ENCODE results near the gene FBXO21. TPM values are rescaled to one million over a fixed set of nuclear protein-coding genes. Genes with fewer than 3 reads are reported as not detected.

The FBXO21 gene
- total and polyA plus RNA-seq, 2 donors (not counting 1 experiment from before 2014, with no cell fraction given): 28.2 to 55.7 TPM

DNA sequence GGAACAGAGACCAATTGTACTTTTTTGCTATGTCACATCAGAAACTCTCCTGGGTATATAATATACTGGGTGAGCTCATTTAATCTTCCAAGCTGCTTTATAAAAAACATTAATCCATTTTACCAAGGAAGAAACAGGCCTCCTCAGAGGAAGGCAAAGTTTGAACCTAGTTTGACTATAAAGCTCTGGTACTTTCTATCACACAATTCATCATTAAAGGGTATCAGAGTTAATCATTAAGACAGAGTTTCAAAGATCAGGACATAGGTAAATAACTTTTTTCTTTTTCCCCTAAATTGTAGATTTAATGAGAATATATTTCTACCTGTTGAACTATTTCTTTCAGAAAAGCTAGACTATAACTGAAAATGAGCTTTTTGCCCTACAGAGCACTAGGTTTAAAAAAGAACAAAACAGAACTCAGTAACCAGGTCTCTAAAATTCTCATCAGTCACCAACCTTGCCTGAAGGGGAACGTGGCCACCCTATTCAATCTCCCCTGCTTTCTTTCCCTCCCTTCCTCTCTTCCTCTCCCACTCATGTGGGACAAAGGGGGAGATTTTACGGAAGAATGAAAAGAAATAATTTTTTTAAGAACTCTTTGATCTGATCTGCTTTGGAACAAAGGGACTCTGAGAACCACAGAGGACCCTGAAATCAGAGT, 18.6 kb downstream of the FBXO21 start:
- no CpG with 5 or more reads among the region's 2 CpGs for WGBS (ENCODE audit: insufficient coverage)

DNA sequence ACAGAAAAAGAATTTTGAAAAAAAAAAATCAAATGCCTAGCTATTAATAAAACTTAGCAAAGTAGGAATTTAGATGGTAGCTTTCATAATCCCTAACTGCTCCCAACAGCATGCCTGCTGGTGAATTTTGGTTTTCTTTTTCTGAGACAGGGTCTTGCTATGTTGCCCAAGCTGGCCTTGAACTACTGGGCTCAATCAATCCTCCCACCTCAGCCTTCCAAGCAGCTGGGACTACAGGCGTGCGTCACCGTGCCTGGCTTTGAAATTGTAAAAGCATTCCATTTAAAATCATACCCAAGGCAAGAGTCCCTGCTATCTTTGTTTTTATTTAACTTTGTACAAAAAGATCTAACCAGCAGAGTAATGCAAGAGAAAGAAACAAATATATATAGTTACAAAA, 20.7 kb downstream of the FBXO21 start:
- POLR2A ChIA-PET: no interaction called here
- CTCF ChIA-PET: interaction anchor here (0.6 to 1.0 kb wide), 2 partner anchors 23 to 49 kb away, joined by 3 to 5 read pairs; no protein-coding TSS in a partner anchor
- Mint-ChIP-seq H3K4me1 (no peaks in the 10 kb centered on the region), H3K27me3 (no peaks in the 10 kb centered on the region), H3K9me3 (ENCODE audit: insufficient read depth) (no peaks in the 10 kb centered on the region), H3K27ac (no peak overlapping the region), H3K4me3 (no peak overlapping the region)
- WGBS (ENCODE audit: insufficient coverage): 100% methylated on average over 3 of the region's 3 CpGs
- ATAC-seq (ENCODE audit: low read depth) (no peak), DNase-seq (no peak)
- Histone ChIP-seq H2AFZ (ENCODE audit: insufficient read depth, low read depth, low read length, poor library complexity, severe bottlenecking) (no peak overlapping the region), H3K9ac (ENCODE audit: low read length) (no peak overlapping the region), H3K27me3 (replicated peaks in 1 of 4; ENCODE audit: control extremely low read depth in 1 of 4, control insufficient read depth in 3 of 4, insufficient read depth in 4 of 4, low read length in 3 of 4) (no peaks in the 10 kb centered on the region), H3K4me2 (replicated peaks; ENCODE audit: low read depth, low read length, poor library complexity, severe bottlenecking) (no peak overlapping the region), H3K36me3 (replicated peaks in 1 of 2; ENCODE audit: control extremely low read depth in 1 of 2, control insufficient read depth in 1 of 2, extremely low read depth in 1 of 2, insufficient read depth in 2 of 2, low read length in 1 of 2) (peaks cover 26 to 90% of the 10 kb centered on the region in 2 experiments), H3K9me3 (ENCODE audit: control extremely low read depth in 1 of 3, control insufficient read depth in 2 of 3, insufficient read depth in 1 of 3, low read length in 2 of 3) (no peaks in the 10 kb centered on the region), H3K4me3 (ENCODE audit: control extremely low read depth in 1 of 5, extremely low read depth in 1 of 5, insufficient read depth in 1 of 5, low read depth in 2 of 5, low read length in 4 of 5) (no peak overlapping the region), H3K27ac (ENCODE audit: low read length in 2 of 2) (no peak overlapping the region), H3K79me2 (ENCODE audit: control insufficient read depth, insufficient read depth, low read length) (no peaks in the 10 kb centered on the region), H4K20me1 (ENCODE audit: control insufficient read depth, insufficient read depth, low read length, poor library complexity, severe bottlenecking) (peaks cover 14% of the 10 kb centered on the region), H3K4me1 (ENCODE audit: control insufficient read depth in 2 of 2, insufficient read depth in 2 of 2, low read length in 2 of 2) (no peaks in the 10 kb centered on the region)
- TF ChIP-seq, protein P1, sequence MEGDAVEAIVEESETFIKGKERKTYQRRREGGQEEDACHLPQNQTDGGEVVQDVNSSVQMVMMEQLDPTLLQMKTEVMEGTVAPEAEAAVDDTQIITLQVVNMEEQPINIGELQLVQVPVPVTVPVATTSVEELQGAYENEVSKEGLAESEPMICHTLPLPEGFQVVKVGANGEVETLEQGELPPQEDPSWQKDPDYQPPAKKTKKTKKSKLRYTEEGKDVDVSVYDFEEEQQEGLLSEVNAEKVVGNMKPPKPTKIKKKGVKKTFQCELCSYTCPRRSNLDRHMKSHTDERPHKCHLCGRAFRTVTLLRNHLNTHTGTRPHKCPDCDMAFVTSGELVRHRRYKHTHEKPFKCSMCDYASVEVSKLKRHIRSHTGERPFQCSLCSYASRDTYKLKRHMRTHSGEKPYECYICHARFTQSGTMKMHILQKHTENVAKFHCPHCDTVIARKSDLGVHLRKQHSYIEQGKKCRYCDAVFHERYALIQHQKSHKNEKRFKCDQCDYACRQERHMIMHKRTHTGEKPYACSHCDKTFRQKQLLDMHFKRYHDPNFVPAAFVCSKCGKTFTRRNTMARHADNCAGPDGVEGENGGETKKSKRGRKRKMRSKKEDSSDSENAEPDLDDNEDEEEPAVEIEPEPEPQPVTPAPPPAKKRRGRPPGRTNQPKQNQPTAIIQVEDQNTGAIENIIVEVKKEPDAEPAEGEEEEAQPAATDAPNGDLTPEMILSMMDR (IDR thresholded peaks at IDR 0.05): no peak
- TF ChIP-seq EZH2 (IDR thresholded peaks at IDR 0.05; ENCODE audit: borderline replicate concordance, insufficient read depth, low read depth, low read length, poor library complexity, severe bottlenecking): no peak
- intact Hi-C loops (cut with micrococcal nuclease): no loop called here

More for the DNA sequence above, 18.6 kb downstream of the FBXO21 start:
- H3K27me3 Mint-ChIP-seq: no peaks in the 10 kb centered on the region
- no peak for ATAC-seq (ENCODE audit: low read depth)
- no peaks in the 10 kb centered on the region for H3K4me1 ChIP-seq (ENCODE audit: control insufficient read depth in 2 of 2, insufficient read depth in 2 of 2, low read length in 2 of 2)
- no peak overlapping the region for H3K4me3 Mint-ChIP-seq
- intact Hi-C loops (cut with micrococcal nuclease): no loop called here
- TF ChIP-seq, protein P1 (IDR thresholded peaks at IDR 0.05): no peak
- TF ChIP-seq EZH2 (IDR thresholded peaks at IDR 0.05; ENCODE audit: borderline replicate concordance, insufficient read depth, low read depth, low read length, poor library complexity, severe bottlenecking): no peak
- H3K79me2 ChIP-seq (ENCODE audit: control insufficient read depth, insufficient read depth, low read length): no peaks in the 10 kb centered on the region
- no peak overlapping the region for H3K27ac ChIP-seq (ENCODE audit: low read length in 2 of 2)
- H3K36me3 ChIP-seq (replicated peaks in 1 of 2; ENCODE audit: control extremely low read depth in 1 of 2, control insufficient read depth in 1 of 2, extremely low read depth in 1 of 2, insufficient read depth in 2 of 2, low read length in 1 of 2): peaks cover 22 to 91% of the 10 kb centered on the region in 2 experiments
- H3K4me1 Mint-ChIP-seq: no peaks in the 10 kb centered on the region
- no peak overlapping the region for H3K27ac Mint-ChIP-seq
- H3K9ac ChIP-seq (ENCODE audit: low read length): no peak overlapping the region
- no peaks in the 10 kb centered on the region for H3K9me3 ChIP-seq (ENCODE audit: control extremely low read depth in 1 of 3, control insufficient read depth in 2 of 3, insufficient read depth in 1 of 3, low read length in 2 of 3)
- H3K9me3 Mint-ChIP-seq (ENCODE audit: insufficient read depth): no peaks in the 10 kb centered on the region
- CTCF ChIA-PET: interaction anchor here (0.6 to 1.0 kb wide), 2 partner anchors 40 to 1260 kb away, joined by 3 read pairs; no protein-coding TSS in a partner anchor
- no peak overlapping the region for H2AFZ ChIP-seq (ENCODE audit: insufficient read depth, low read depth, low read length, poor library complexity, severe bottlenecking)
- peaks cover 14% of the 10 kb centered on the region for H4K20me1 ChIP-seq (ENCODE audit: control insufficient read depth, insufficient read depth, low read length, poor library complexity, severe bottlenecking)
- POLR2A ChIA-PET: no interaction called here
- DNase-seq: no peak
- H3K4me2 ChIP-seq (replicated peaks; ENCODE audit: low read depth, low read length, poor library complexity, severe bottlenecking): no peak overlapping the region
- no peak overlapping the region for H3K4me3 ChIP-seq (ENCODE audit: control extremely low read depth in 1 of 5, extremely low read depth in 1 of 5, insufficient read depth in 1 of 5, low read depth in 2 of 5, low read length in 4 of 5)
- H3K27me3 ChIP-seq (replicated peaks in 1 of 4; ENCODE audit: control extremely low read depth in 1 of 4, control insufficient read depth in 3 of 4, insufficient read depth in 4 of 4, low read length in 3 of 4): no peaks in the 10 kb centered on the region
